ENCODE results near the gene FGF13.

Gene FGF13

GRCh38 chrX:138742217-138742616 is 30.7 kb upstream of the FGF13 start:
- POLR2A ChIA-PET = no interaction called here
- no peak overlapping the region for H3K4me3 ChIP-seq (ENCODE audit: control insufficient read depth in 1 of 7, extremely low read depth in 1 of 7, insufficient read depth in 4 of 7, low read depth in 2 of 7, low read length in 6 of 7)

GRCh38 chrX:138740341-138740740 is 28.8 kb upstream of the FGF13 start:
- WGBS (ENCODE audit: insufficient coverage) = no CpG with 5 or more reads among the region's 2 CpGs
- H3K9me3 ChIP-seq (ENCODE audit: control extremely low read depth in 1 of 5, control insufficient read depth in 4 of 5, insufficient read depth in 2 of 5, low read depth in 1 of 5, low read length in 4 of 5) = no peaks in the 10 kb centered on the region

More at GRCh38 chrX:138742217-138742616, 30.7 kb upstream of the FGF13 start:
- Histone ChIP-seq H3K27ac (ENCODE audit: insufficient read depth in 1 of 2, low read depth in 1 of 2, low read length in 2 of 2, poor library complexity in 1 of 2, severe bottlenecking in 2 of 2) (no peak overlapping the region), H3K36me3 (ENCODE audit: control insufficient read depth in 4 of 4, insufficient read depth in 4 of 4, low read length in 3 of 4) (no peaks in the 10 kb centered on the region), H3K27me3 (replicated peaks in 2 of 5; ENCODE audit: control insufficient read depth in 4 of 5, insufficient read depth in 5 of 5, low read length in 4 of 5) (peaks cover 0 to 11% (median 0%) of the 10 kb centered on the region in 5 experiments), H3K4me1 (ENCODE audit: control extremely low read depth in 1 of 4, control insufficient read depth in 4 of 4, insufficient read depth in 4 of 4, low read length in 3 of 4) (peaks cover 0 to 3% (median 0%) of the 10 kb centered on the region in 4 experiments), H3K9me3 (ENCODE audit: control extremely low read depth in 1 of 5, control insufficient read depth in 4 of 5, insufficient read depth in 2 of 5, low read depth in 1 of 5, low read length in 4 of 5) (no peaks in the 10 kb centered on the region)
- no peak for DNase-seq
- WGBS (ENCODE audit: insufficient coverage) = 96% methylated on average over 5 of the region's 5 CpGs
- CTCF ChIA-PET = interaction anchor here (1.8 kb wide), 1 partner anchor 551 kb away, joined by 4 read pairs; no protein-coding TSS in a partner anchor

GRCh38 chrX:138723301-138723700 is 11.8 kb upstream of the FGF13 start:
- no peaks in the 10 kb centered on the region for H3K9me3 ChIP-seq (ENCODE audit: control extremely low read depth in 1 of 5, control insufficient read depth in 4 of 5, insufficient read depth in 2 of 5, low read depth in 1 of 5, low read length in 4 of 5)
- no peak overlapping the region for H3K4me3 ChIP-seq (ENCODE audit: control insufficient read depth in 1 of 7, extremely low read depth in 1 of 7, insufficient read depth in 4 of 7, low read depth in 2 of 7, low read length in 6 of 7)
- H3K36me3 ChIP-seq (ENCODE audit: control insufficient read depth in 4 of 4, insufficient read depth in 4 of 4, low read length in 3 of 4) = no peaks in the 10 kb centered on the region
- ChIA-PET CTCF (no interaction called here), POLR2A (no interaction called here)
- H3K27me3 ChIP-seq (replicated peaks in 2 of 5; ENCODE audit: control insufficient read depth in 4 of 5, insufficient read depth in 5 of 5, low read length in 4 of 5) = peaks cover 0 to 2% (median 0%) of the 10 kb centered on the region in 5 experiments
- no peak overlapping the region for H3K27ac ChIP-seq (ENCODE audit: insufficient read depth in 1 of 2, low read depth in 1 of 2, low read length in 2 of 2, poor library complexity in 1 of 2, severe bottlenecking in 2 of 2)
- WGBS (ENCODE audit: insufficient coverage) = 100% methylated on average over 1 of the region's 5 CpGs
- H3K4me1 ChIP-seq (ENCODE audit: control extremely low read depth in 1 of 4, control insufficient read depth in 4 of 4, insufficient read depth in 4 of 4, low read length in 3 of 4) = no peaks in the 10 kb centered on the region
- no peak for DNase-seq

More at GRCh38 chrX:138740341-138740740, 28.8 kb upstream of the FGF13 start:
- Histone ChIP-seq H3K4me3 (ENCODE audit: control insufficient read depth in 1 of 7, extremely low read depth in 1 of 7, insufficient read depth in 4 of 7, low read depth in 2 of 7, low read length in 6 of 7) (no peak overlapping the region), H3K27me3 (replicated peaks in 2 of 5; ENCODE audit: control insufficient read depth in 4 of 5, insufficient read depth in 5 of 5, low read length in 4 of 5) (peaks cover 0 to 16% (median 0%) of the 10 kb centered on the region in 5 experiments), H3K4me1 (ENCODE audit: control extremely low read depth in 1 of 4, control insufficient read depth in 4 of 4, insufficient read depth in 4 of 4, low read length in 3 of 4) (peaks cover 0 to 3% (median 0%) of the 10 kb centered on the region in 4 experiments), H3K27ac (ENCODE audit: insufficient read depth in 1 of 2, low read depth in 1 of 2, low read length in 2 of 2, poor library complexity in 1 of 2, severe bottlenecking in 2 of 2) (no peak overlapping the region), H3K36me3 (ENCODE audit: control insufficient read depth in 4 of 4, insufficient read depth in 4 of 4, low read length in 3 of 4) (no peaks in the 10 kb centered on the region)
- ChIA-PET CTCF (interaction anchor here (1.3 kb wide), 2 partner anchors 9 to 550 kb away, joined by 3 to 4 read pairs; no protein-coding TSS in a partner anchor), POLR2A (no interaction called here)
- no peak for DNase-seq

- Histone ChIP-seq H3K27ac (ENCODE audit: insufficient read depth in 1 of 2, low read depth in 1 of 2, low read length in 2 of 2, poor library complexity in 1 of 2, severe bottlenecking in 2 of 2) (no peak overlapping the region), H3K4me1 (ENCODE audit: control extremely low read depth in 1 of 4, control insufficient read depth in 4 of 4, insufficient read depth in 4 of 4, low read length in 3 of 4) (no peaks in the 10 kb centered on the region), H3K4me3 (ENCODE audit: control insufficient read depth in 1 of 7, extremely low read depth in 1 of 7, insufficient read depth in 4 of 7, low read depth in 2 of 7, low read length in 6 of 7) (no peak overlapping the region), H3K27me3 (replicated peaks in 2 of 5; ENCODE audit: control insufficient read depth in 4 of 5, insufficient read depth in 5 of 5, low read length in 4 of 5) (peaks cover 0 to 8% (median 0%) of the 10 kb centered on the region in 5 experiments), H3K9me3 (ENCODE audit: control extremely low read depth in 1 of 5, control insufficient read depth in 4 of 5, insufficient read depth in 2 of 5, low read depth in 1 of 5, low read length in 4 of 5) (no peaks in the 10 kb centered on the region), H3K36me3 (ENCODE audit: control insufficient read depth in 4 of 4, insufficient read depth in 4 of 4, low read length in 3 of 4) (no peaks in the 10 kb centered on the region)
- ChIA-PET POLR2A (no interaction called here), CTCF (no interaction called here)
- DNase-seq = no peak
- 71% methylated on average over 1 of the region's 3 CpGs for WGBS (ENCODE audit: insufficient coverage)
Observed at GRCh38 chrX:138719396-138719795, 7.9 kb upstream of the FGF13 start.

GRCh38 chrX:138718941-138719340 is 7.4 kb upstream of the FGF13 start:
- no peaks in the 10 kb centered on the region for H3K9me3 ChIP-seq (ENCODE audit: control extremely low read depth in 1 of 5, control insufficient read depth in 4 of 5, insufficient read depth in 2 of 5, low read depth in 1 of 5, low read length in 4 of 5)
- H3K27me3 ChIP-seq (replicated peaks in 2 of 5; ENCODE audit: control insufficient read depth in 4 of 5, insufficient read depth in 5 of 5, low read length in 4 of 5) = peaks cover 0 to 8% (median 0%) of the 10 kb centered on the region in 5 experiments
- POLR2A ChIA-PET = no interaction called here
- H3K27ac ChIP-seq (ENCODE audit: insufficient read depth in 1 of 2, low read depth in 1 of 2, low read length in 2 of 2, poor library complexity in 1 of 2, severe bottlenecking in 2 of 2) = no peak overlapping the region
- no CpG with 5 or more reads among the region's 1 CpG for WGBS (ENCODE audit: insufficient coverage)
- no peak overlapping the region for H3K4me3 ChIP-seq (ENCODE audit: control insufficient read depth in 1 of 7, extremely low read depth in 1 of 7, insufficient read depth in 4 of 7, low read depth in 2 of 7, low read length in 6 of 7)
- CTCF ChIA-PET = no interaction called here
- DNase-seq = no peak
- no peaks in the 10 kb centered on the region for H3K36me3 ChIP-seq (ENCODE audit: control insufficient read depth in 4 of 4, insufficient read depth in 4 of 4, low read length in 3 of 4)
- H3K4me1 ChIP-seq (ENCODE audit: control extremely low read depth in 1 of 4, control insufficient read depth in 4 of 4, insufficient read depth in 4 of 4, low read length in 3 of 4) = no peaks in the 10 kb centered on the region

GRCh38 chrX:138710866-138711341 is 613 bp downstream of the FGF13 start:
- Histone ChIP-seq H3K9me3 (ENCODE audit: control extremely low read depth in 1 of 5, control insufficient read depth in 4 of 5, insufficient read depth in 2 of 5, low read depth in 1 of 5, low read length in 4 of 5) (no peaks in the 10 kb centered on the region), H3K36me3 (ENCODE audit: control insufficient read depth in 4 of 4, insufficient read depth in 4 of 4, low read length in 3 of 4) (no peaks in the 10 kb centered on the region), H3K4me1 (ENCODE audit: control extremely low read depth in 1 of 4, control insufficient read depth in 4 of 4, insufficient read depth in 4 of 4, low read length in 3 of 4) (peaks cover 0 to 10% (median 3%) of the 10 kb centered on the region in 4 experiments), H3K4me3 (ENCODE audit: control insufficient read depth in 1 of 7, extremely low read depth in 1 of 7, insufficient read depth in 4 of 7, low read depth in 2 of 7, low read length in 6 of 7) (peak overlapping the region in 5 of 7 experiments; percentile 15 to 64 (median 52)), H3K27me3 (replicated peaks in 2 of 5; ENCODE audit: control insufficient read depth in 4 of 5, insufficient read depth in 5 of 5, low read length in 4 of 5) (peaks cover 0 to 51% (median 20%) of the 10 kb centered on the region in 5 experiments), H3K27ac (ENCODE audit: insufficient read depth in 1 of 2, low read depth in 1 of 2, low read length in 2 of 2, poor library complexity in 1 of 2, severe bottlenecking in 2 of 2) (no peak overlapping the region)
- ChIA-PET CTCF (no interaction called here), POLR2A (no interaction called here)
- peak in 2 of 3 donors; percentile 17 to 18 for DNase-seq
- WGBS (ENCODE audit: insufficient coverage) = 28% methylated on average over 35 of the region's 51 CpGs

- Histone ChIP-seq H3K27ac (ENCODE audit: insufficient read depth in 1 of 2, low read depth in 1 of 2, low read length in 2 of 2, poor library complexity in 1 of 2, severe bottlenecking in 2 of 2) (no peak overlapping the region), H3K9me3 (ENCODE audit: control extremely low read depth in 1 of 5, control insufficient read depth in 4 of 5, insufficient read depth in 2 of 5, low read depth in 1 of 5, low read length in 4 of 5) (no peaks in the 10 kb centered on the region), H3K27me3 (replicated peaks in 2 of 5; ENCODE audit: control insufficient read depth in 4 of 5, insufficient read depth in 5 of 5, low read length in 4 of 5) (peaks cover 0 to 51% (median 20%) of the 10 kb centered on the region in 5 experiments), H3K4me3 (ENCODE audit: control insufficient read depth in 1 of 7, extremely low read depth in 1 of 7, insufficient read depth in 4 of 7, low read depth in 2 of 7, low read length in 6 of 7) (peak overlapping the region in 5 of 7 experiments; percentile 15 to 64 (median 52)), H3K36me3 (ENCODE audit: control insufficient read depth in 4 of 4, insufficient read depth in 4 of 4, low read length in 3 of 4) (no peaks in the 10 kb centered on the region), H3K4me1 (ENCODE audit: control extremely low read depth in 1 of 4, control insufficient read depth in 4 of 4, insufficient read depth in 4 of 4, low read length in 3 of 4) (peaks cover 0 to 10% (median 3%) of the 10 kb centered on the region in 4 experiments)
- WGBS (ENCODE audit: insufficient coverage) = 46% methylated on average over 14 of the region's 25 CpGs
- ChIA-PET POLR2A (no interaction called here), CTCF (interaction anchor here (0.5 to 0.6 kb wide), 2 partner anchors 54 to 1367 kb away, joined by 3 read pairs; no protein-coding TSS in a partner anchor)
- peak in 2 of 3 donors; percentile 15 to 36 for DNase-seq
Observed at GRCh38 chrX:138709886-138710791, 1.4 kb downstream of the FGF13 start.

Data from common myeloid progenitor, CD34-positive (primary cell).